AG09319 (cell line): Measurements from ENCODE around the gene TMEM229B.
A peak's percentile ranks its signal among the peaks of the same experiment; 100 is the strongest.

Experiments used
- DNase-seq: peaks from one replicate; pipeline ENCODE4 v3.0.0-alpha.2; 2010; ENCODE audit warnings: low read depth; ENCODE audit errors: extremely low read depth
- TF ChIP-seq, protein P1 (sequence below): IDR thresholded peaks from 2 replicates; pipeline ENCODE4 v1.5.1; 2011; ENCODE audit warnings: low read depth, mild to moderate bottlenecking, inconsistent platforms, low read length, moderate library complexity

Gene TMEM229B

DNA sequence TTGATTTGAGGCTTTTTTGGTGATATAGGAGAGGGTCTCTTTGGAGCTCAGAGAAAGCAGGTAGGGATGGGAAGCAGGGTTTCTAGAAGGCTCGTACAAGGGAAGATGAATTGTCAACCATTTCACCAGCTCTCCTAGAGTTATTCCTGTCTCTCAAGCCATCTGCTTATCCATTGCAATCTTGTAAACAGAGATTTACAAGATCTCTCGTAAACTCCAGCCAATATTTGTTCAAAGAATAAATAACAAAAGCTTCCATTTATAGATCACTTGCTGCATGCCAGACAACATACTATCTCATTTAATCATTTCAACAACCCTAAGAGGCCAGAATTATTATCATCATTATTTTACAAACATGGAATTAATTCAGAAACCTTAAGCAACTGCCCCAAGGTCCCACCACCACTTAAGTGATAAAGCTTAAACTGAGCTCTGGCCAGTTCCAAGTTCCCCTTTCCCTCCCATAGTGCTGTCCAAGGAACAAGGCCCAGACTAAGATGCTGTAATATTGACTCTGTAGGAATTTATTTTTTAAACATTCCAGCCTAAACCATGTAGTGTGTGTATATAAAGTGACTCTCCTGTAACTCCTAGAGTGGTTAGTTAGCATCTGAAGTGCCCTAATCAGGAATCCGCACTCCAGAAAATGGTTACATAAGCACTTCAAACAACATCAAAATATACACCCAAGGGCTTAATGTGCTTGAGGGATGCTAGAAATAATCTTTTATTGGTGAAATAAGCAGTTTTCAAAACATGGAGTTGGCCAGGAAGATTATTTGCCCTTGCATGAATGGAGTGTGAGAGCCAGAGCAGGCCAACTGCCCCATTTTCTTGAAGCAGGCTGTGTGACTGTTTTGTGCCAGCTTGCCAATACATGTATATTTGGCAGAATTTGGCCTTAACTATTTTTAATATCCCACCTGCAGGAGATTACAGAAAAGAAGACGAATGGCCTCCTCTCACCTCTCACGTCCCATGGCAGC, 41.7 kb upstream of the TMEM229B start:
- no peak for DNase-seq
- TF ChIP-seq, protein P1, sequence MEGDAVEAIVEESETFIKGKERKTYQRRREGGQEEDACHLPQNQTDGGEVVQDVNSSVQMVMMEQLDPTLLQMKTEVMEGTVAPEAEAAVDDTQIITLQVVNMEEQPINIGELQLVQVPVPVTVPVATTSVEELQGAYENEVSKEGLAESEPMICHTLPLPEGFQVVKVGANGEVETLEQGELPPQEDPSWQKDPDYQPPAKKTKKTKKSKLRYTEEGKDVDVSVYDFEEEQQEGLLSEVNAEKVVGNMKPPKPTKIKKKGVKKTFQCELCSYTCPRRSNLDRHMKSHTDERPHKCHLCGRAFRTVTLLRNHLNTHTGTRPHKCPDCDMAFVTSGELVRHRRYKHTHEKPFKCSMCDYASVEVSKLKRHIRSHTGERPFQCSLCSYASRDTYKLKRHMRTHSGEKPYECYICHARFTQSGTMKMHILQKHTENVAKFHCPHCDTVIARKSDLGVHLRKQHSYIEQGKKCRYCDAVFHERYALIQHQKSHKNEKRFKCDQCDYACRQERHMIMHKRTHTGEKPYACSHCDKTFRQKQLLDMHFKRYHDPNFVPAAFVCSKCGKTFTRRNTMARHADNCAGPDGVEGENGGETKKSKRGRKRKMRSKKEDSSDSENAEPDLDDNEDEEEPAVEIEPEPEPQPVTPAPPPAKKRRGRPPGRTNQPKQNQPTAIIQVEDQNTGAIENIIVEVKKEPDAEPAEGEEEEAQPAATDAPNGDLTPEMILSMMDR: no peak

DNA sequence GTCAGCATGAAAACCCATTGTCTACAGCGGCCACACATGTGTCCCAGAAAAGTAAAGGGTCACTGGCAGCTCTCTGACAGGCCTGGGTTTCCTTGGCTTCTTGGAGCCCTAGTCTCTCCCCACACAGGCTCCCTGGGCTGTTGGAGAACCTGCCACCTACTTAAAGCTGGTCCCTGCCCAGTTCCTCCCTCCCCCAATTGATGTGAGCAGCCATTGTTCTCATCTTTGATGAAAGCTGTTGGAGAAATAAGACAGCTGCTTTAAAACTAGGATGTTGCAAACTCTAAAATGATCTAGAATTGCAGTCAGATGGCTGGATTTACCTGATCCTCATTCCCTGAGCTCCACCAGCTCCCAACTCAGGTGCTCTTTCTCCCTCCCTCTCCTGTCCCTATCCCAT, 39.8 kb upstream of the TMEM229B start:
- TF ChIP-seq, protein P1: no peak
- DNase-seq: no peak

DNA sequence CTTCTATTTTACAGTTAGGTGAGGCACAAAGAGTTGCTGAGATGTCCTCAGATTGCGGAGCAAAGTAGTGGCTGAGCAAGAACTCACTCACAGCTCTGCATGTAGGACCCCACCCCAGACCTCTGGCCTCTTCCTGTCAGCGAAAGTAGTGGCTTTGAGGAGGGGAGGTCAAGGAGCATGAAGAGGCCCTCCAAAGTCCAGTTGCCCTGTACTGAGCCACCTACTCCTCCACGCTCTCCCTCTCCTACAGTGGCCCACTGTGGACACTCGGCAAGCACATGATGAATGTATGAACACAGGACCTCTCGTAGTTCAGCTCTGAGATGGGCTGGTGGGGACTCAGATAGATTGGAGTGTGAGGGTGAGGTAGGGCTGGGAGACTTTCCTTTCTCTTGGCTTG, 39.2 kb upstream of the TMEM229B start:
- no peak for DNase-seq
- TF ChIP-seq, protein P1: no peak

DNA sequence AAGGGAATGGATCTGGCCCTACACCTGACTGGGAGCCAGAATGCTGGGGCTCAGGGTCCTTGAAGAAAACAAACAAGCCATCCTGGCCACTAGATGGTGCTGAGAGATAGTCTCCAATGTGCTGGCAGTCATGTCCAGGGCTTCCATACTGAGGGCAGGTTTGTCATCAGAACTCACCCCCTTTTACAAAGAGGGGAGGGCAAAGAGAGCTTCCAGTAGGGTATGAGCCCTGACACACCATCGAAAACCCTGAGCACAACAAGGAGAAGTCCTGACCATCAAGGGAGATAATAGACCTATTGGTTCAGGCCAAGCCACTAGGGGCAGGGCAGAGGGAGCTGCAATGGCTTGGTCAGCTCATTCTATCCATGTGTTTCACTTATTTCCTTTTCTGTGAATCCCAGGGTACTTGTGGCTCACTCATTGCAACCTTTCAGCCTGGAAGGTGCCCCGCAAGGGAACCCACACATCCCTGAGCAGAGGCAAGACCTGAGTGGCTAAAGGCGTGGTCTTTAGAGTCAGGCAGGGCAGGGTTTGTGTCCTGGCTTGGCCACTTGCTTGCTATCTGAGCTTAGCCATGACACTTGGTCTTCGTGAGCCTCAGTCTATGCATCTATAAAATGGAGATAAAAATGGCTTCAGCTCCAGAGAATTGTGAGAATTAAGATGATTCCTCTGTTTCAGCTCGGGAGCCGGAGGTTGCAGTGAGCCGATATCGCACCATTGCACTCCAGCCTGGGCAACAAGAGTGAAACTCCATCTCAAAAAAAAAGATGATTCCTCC, 38.3 kb upstream of the TMEM229B start:
- TF ChIP-seq, protein P1: peak; percentile 57
- DNase-seq: peak; percentile 10

DNA sequence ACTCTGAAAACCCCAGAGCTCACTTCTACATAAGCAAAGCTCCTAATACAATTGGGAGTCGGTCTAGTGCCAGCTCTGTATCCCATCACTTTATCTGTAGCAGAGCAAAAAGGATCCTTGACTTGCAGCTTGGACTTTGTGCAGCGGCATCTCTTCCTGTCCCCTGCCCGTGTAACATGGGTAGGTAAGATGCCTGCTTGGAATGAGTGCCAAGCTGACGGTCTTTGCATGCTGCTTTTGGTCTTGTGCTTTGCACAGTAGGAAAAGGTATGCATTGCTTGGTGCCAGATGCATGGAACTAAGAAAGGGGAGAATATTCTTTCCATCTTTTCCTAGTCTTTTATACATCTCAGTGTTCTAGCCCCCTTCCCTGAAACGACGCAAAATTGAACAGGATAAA, 37.7 kb upstream of the TMEM229B start:
- DNase-seq: no peak
- TF ChIP-seq, protein P1: no peak

DNA sequence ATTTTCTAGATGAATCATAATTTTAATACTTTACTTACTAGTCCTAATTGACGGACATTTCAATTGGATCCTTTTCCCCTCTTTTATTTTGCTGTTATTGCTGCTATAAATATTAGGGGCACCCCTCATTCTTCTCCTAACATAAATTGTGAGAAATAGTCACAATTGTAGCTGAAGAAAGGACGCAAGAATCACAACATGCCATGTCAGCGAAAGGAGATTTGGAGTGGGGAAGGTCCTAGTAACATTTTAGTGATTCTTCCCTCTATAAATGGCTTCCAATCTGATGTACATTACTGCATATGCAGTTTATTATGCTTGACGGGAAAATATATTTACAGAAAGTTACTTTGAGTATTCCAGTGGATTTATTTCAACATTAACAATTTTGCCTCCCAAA, 36.9 kb upstream of the TMEM229B start:
- DNase-seq: no peak
- TF ChIP-seq, protein P1: no peak

DNA sequence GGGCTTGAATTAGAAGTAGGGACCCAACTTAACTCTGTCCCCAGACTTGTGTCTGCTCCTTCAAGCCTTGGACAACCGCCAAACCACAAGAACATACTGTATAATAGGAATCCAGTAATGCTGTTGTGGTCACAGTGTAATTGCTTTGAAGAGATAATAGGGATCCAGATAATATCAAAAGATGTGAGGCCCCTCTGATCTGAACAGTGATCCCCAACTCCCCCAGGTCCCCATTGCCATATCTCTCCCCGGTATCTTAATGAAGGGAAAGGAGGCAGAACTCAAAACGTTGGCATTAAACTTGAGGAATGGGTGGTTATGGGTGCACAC, 36.1 kb upstream of the TMEM229B start:
- TF ChIP-seq, protein P1: no peak
- no peak for DNase-seq
